ENCODE results near the gene DNAJB1.

DNAJB1 gene

GRCh38 chr19:14495672-14496028, 22.5 kb downstream of the DNAJB1 start:
- DNase-seq = no peak

- peak; percentile 50 for DNase-seq
Measured at GRCh38 chr19:14494910-14495671, 23.1 kb downstream of the DNAJB1 start.

- DNase-seq = no peak
Measured at GRCh38 chr19:14494411-14494810, 23.8 kb downstream of the DNAJB1 start.

- DNase-seq = no peak
Measured at GRCh38 chr19:14492756-14493337, 25.4 kb downstream of the DNAJB1 start.

- no peak for DNase-seq
Measured at GRCh38 chr19:14487370-14488125, 30.6 kb downstream of the DNAJB1 start.

GRCh38 chr19:14482172-14482941, 35.8 kb downstream of the DNAJB1 start:
- DNase-seq = no peak

GRCh38 chr19:14480700-14481079, 37.5 kb downstream of the DNAJB1 start:
- no peak for DNase-seq

- peak; percentile 39 for DNase-seq
Measured at GRCh38 chr19:14479975-14480699, 38.1 kb downstream of the DNAJB1 start.

- DNase-seq = no peak
Measured at GRCh38 chr19:14479309-14479974, 38.8 kb downstream of the DNAJB1 start.

GRCh38 chr19:14478113-14478545, 40.1 kb downstream of the DNAJB1 start:
- no peak for DNase-seq

- no peak for DNase-seq
Measured at GRCh38 chr19:14477418-14478112, 40.6 kb downstream of the DNAJB1 start.

GRCh38 chr19:14476673-14477401, 41.4 kb downstream of the DNAJB1 start:
- peak; percentile 89 for DNase-seq

GRCh38 chr19:14476327-14476672, 41.9 kb downstream of the DNAJB1 start:
- no peak for DNase-seq

- DNase-seq = peak; percentile 53
Measured at GRCh38 chr19:14475251-14476073, 42.7 kb downstream of the DNAJB1 start, which contains the start of gene PTGER1. PTGER1 (minus strand) TSS chr19:14475354; CDS start chr19:14474320, 1,034 bp downstream.

- DNase-seq = no peak
Measured at GRCh38 chr19:14474827-14475226, 43.4 kb downstream of the DNAJB1 start.

- DNase-seq = peak; percentile 83
Measured at GRCh38 chr19:14473978-14474578, 44.1 kb downstream of the DNAJB1 start.

GRCh38 chr19:14473073-14473977, 44.9 kb downstream of the DNAJB1 start:
- DNase-seq = peak; percentile 75
